ENCODE measurements around the gene AUTS2.

Gene AUTS2

GRCh38 chr7:70159121-70159520 is 560.8 kb downstream of the AUTS2 start:
- no peak for DNase-seq

GRCh38 chr7:70165477-70166170 is 567.3 kb downstream of the AUTS2 start:
- DNase-seq: no peak

- DNase-seq: no peak
These were observed 573.2 kb downstream of the AUTS2 start for GRCh38 chr7:70171369-70171920.

GRCh38 chr7:70177166-70177565 is 578.9 kb downstream of the AUTS2 start:
- no peak for DNase-seq

- no peak for DNase-seq
These were observed 579.9 kb downstream of the AUTS2 start for GRCh38 chr7:70178211-70178610.

GRCh38 chr7:70178787-70179186 is 580.5 kb downstream of the AUTS2 start:
- DNase-seq: no peak

GRCh38 chr7:70182521-70182920 is 584.2 kb downstream of the AUTS2 start:
- no peak for DNase-seq

GRCh38 chr7:70183278-70183677 is 585.0 kb downstream of the AUTS2 start:
- no peak for DNase-seq

GRCh38 chr7:70188901-70189650 is 590.8 kb downstream of the AUTS2 start:
- DNase-seq: no peak

- no peak for DNase-seq
These were observed 591.5 kb downstream of the AUTS2 start for GRCh38 chr7:70189776-70190175.

GRCh38 chr7:70190281-70190680 is 592.0 kb downstream of the AUTS2 start:
- no peak for DNase-seq

- peak; percentile 57 for DNase-seq
These were observed 595.2 kb downstream of the AUTS2 start for GRCh38 chr7:70193514-70193913.

- no peak for DNase-seq
These were observed 610.2 kb downstream of the AUTS2 start for GRCh38 chr7:70208236-70209063.

- no peak for DNase-seq
These were observed 612.1 kb downstream of the AUTS2 start for GRCh38 chr7:70210200-70210935.

GRCh38 chr7:70210936-70211310 is 612.6 kb downstream of the AUTS2 start:
- no peak for DNase-seq

- no peak for DNase-seq
These were observed 614.0 kb downstream of the AUTS2 start for GRCh38 chr7:70212281-70212680.

- DNase-seq: no peak
These were observed 615.8 kb downstream of the AUTS2 start for GRCh38 chr7:70214071-70214470.

GRCh38 chr7:70215491-70215890 is 617.2 kb downstream of the AUTS2 start:
- DNase-seq: no peak

GRCh38 chr7:70217571-70217970 is 619.3 kb downstream of the AUTS2 start:
- no peak for DNase-seq

- no peak for DNase-seq
These were observed 619.7 kb downstream of the AUTS2 start for GRCh38 chr7:70218006-70218405.

GRCh38 chr7:70219061-70219460 is 620.8 kb downstream of the AUTS2 start:
- no peak for DNase-seq

- no peak for DNase-seq
These were observed 631.0 kb downstream of the AUTS2 start for GRCh38 chr7:70229242-70229641.

GRCh38 chr7:70230761-70231160 is 632.5 kb downstream of the AUTS2 start:
- no peak for DNase-seq

Data from NCI-H2081 treated with DMSO at 0.1 percent for 48 hours (cell line).